Stimulated activated CD8-positive, alpha-beta memory T cell treated with anti-CD3 and anti-CD28 coated beads, Interleukin-2, amount 100 ng/mL, for 48 hours (primary cell): Measurements from ENCODE around the gene CDC42SE1.

Source experiments
- DNase-seq, 2 donors: peaks; one replicate each; pipeline ENCODE4 v3.0.0-alpha.2; 2020; ENCODE audit warnings: low read depth in 2 of 2

Gene CDC42SE1

GRCh38 chr1:151051356-151052009 is 7.9 kb downstream of the CDC42SE1 start:
- DNase-seq: no peak

GRCh38 chr1:151050051-151050688 is 9.3 kb downstream of the CDC42SE1 start:
- no peak for DNase-seq

- no peak for DNase-seq
Measured at GRCh38 chr1:151049458-151049857, 10.0 kb downstream of the CDC42SE1 start.

GRCh38 chr1:151048645-151049032 is 10.8 kb downstream of the CDC42SE1 start:
- no peak for DNase-seq

GRCh38 chr1:151047925-151048644 is 11.3 kb downstream of the CDC42SE1 start:
- DNase-seq: peak; percentile 51 to 53

- DNase-seq: peak; percentile 47 to 59
Measured at GRCh38 chr1:151047591-151047924, 11.9 kb downstream of the CDC42SE1 start, which contains the start of gene C1orf56. Gene C1orf56 (plus strand): TSS chr1:151047751. CDS start chr1:151047848, 97 bp downstream.

GRCh38 chr1:151043163-151043562 is 16.3 kb downstream of the CDC42SE1 start:
- no peak for DNase-seq

GRCh38 chr1:151039521-151039920 is 19.9 kb downstream of the CDC42SE1 start:
- no peak for DNase-seq

- no peak for DNase-seq
Measured at GRCh38 chr1:151037032-151037431, 22.4 kb downstream of the CDC42SE1 start.

GRCh38 chr1:151036356-151036755 is 23.1 kb downstream of the CDC42SE1 start, which contains the start of gene BNIPL:
Gene BNIPL (plus strand): TSS chr1:151036586. CDS start chr1:151036726, 140 bp downstream.
- no peak for DNase-seq

- no peak for DNase-seq
Measured at GRCh38 chr1:151035167-151035566, 24.3 kb downstream of the CDC42SE1 start.

GRCh38 chr1:151032164-151032563 is 27.3 kb downstream of the CDC42SE1 start:
- no peak for DNase-seq

- DNase-seq: no peak
Measured at GRCh38 chr1:151026460-151026859, 33.0 kb downstream of the CDC42SE1 start.

- peak; percentile 66 to 73 for DNase-seq
Measured at GRCh38 chr1:151024540-151025146, 34.8 kb downstream of the CDC42SE1 start.

- DNase-seq: no peak
Measured at GRCh38 chr1:151013518-151013917, 45.9 kb downstream of the CDC42SE1 start.

GRCh38 chr1:151012684-151013471 is 46.5 kb downstream of the CDC42SE1 start:
- no peak for DNase-seq

- DNase-seq: no peak
Measured at GRCh38 chr1:151011154-151011850, 48.1 kb downstream of the CDC42SE1 start.

- no peak for DNase-seq
Measured at GRCh38 chr1:151010346-151010726, 49.1 kb downstream of the CDC42SE1 start.

- DNase-seq: no peak
Measured at GRCh38 chr1:151009674-151010345, 49.6 kb downstream of the CDC42SE1 start.

GRCh38 chr1:151009206-151009587 is 50.2 kb downstream of the CDC42SE1 start:
- no peak for DNase-seq
